Stimulated activated CD8-positive, alpha-beta memory T cell treated with anti-CD3 and anti-CD28 coated beads, Interleukin-12 subunit alpha, Interleukin-12 subunit beta, amount 100 ng/mL, for 24 hours (primary cell): ENCODE data around the gene EPHB6.

Experiments used
- DNase-seq: peaks from one replicate; pipeline ENCODE4 v3.0.0-alpha.2; 2020; ENCODE audit errors: extremely low read depth

The EPHB6 gene, protein sequence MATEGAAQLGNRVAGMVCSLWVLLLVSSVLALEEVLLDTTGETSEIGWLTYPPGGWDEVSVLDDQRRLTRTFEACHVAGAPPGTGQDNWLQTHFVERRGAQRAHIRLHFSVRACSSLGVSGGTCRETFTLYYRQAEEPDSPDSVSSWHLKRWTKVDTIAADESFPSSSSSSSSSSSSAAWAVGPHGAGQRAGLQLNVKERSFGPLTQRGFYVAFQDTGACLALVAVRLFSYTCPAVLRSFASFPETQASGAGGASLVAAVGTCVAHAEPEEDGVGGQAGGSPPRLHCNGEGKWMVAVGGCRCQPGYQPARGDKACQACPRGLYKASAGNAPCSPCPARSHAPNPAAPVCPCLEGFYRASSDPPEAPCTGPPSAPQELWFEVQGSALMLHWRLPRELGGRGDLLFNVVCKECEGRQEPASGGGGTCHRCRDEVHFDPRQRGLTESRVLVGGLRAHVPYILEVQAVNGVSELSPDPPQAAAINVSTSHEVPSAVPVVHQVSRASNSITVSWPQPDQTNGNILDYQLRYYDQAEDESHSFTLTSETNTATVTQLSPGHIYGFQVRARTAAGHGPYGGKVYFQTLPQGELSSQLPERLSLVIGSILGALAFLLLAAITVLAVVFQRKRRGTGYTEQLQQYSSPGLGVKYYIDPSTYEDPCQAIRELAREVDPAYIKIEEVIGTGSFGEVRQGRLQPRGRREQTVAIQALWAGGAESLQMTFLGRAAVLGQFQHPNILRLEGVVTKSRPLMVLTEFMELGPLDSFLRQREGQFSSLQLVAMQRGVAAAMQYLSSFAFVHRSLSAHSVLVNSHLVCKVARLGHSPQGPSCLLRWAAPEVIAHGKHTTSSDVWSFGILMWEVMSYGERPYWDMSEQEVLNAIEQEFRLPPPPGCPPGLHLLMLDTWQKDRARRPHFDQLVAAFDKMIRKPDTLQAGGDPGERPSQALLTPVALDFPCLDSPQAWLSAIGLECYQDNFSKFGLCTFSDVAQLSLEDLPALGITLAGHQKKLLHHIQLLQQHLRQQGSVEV

DNA sequence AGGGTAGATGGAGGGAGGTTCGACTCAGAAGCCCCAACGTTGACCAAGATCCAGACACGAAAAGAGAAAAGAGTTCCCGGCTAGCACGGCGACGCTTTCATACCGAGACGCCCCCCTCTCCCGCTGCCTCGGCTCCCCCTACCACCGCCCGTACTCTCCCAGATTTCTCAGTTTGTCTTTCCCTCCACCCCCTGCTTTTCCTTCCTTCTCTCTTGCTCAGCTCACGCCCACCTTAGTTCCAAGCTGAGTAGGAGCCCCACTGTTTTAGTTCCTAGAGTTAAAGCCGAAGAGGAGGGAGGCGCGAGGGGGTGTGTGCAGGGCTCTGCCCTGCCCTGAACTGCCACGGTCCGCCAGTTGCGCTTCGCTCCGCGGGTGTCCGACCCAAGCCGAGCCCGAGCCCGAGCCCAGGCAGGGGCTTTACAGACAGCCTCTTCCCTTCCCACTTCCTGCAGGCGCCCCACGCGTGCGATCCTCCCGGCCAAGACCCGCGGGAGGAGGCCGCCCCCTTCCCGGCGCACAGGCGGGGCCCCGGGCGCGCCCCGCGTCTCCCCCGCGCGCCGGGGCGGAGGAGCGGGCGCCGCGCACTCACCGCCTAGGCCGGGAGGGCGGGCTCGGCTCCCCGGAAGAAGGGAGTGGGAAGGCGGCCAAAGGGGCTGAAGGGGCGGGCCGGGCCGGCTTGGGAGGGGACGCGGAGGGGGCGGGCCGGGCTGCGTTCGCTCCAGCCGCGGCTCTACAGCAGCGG lies at the start of gene EPHB6:
EPHB6 (plus strand) TSS at position 705 of the 742 bp plus-strand sequence. CDS start 8,152 bp downstream, outside the sequence.
- DNase-seq: no peak

- no peak for DNase-seq
These were observed 49.4 kb upstream of the EPHB6 start for GRCh38 chr7:142805350-142806021.

GRCh38 chr7:142806022-142806356 lies 48.9 kb upstream of the EPHB6 start:
- DNase-seq: no peak

DNA sequence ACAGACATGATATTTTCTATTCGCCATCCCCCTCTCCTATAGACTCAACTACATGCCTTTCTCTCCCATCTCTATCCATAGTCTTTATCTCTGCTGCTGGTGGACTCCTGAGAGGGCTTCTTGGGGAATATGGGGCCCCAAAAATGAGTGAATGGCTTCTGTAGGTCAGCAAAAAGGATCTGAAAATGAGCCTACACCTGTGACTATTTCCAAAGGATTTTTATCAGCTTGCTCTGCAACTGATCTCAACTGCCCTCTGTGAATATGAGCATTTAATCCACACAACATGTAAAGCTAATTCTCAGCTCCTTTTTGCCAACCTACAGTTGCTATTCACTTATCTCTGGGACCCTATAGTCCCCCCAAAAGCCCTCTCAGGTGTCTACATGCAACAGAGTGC lies 47.9 kb upstream of the EPHB6 start:
- DNase-seq: no peak

- DNase-seq: no peak
These were observed 46.9 kb upstream of the EPHB6 start for GRCh38 chr7:142807855-142808460.

DNA sequence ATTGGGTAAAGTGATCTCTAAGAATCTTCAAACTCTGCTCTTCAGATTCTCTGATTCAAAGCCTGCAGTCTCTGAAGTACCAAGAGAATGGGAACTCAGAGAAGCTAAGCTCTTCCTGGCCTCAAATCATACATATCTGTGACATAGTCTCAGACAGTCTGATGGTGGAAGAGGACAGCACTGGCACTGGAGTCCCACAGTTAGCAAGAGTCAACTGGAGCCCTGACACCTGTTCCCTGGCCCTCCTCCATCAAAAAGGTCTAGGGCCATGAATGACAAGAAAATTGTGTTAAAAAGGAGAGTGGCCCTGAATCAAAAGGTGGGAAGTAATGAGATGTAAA lies 46.4 kb upstream of the EPHB6 start:
- no peak for DNase-seq

GRCh38 chr7:142808802-142809583 lies 45.9 kb upstream of the EPHB6 start:
- peak; percentile 84 for DNase-seq

GRCh38 chr7:142809671-142810070 lies 45.2 kb upstream of the EPHB6 start:
- no peak for DNase-seq

- no peak for DNase-seq
These were observed 43.6 kb upstream of the EPHB6 start for GRCh38 chr7:142811154-142811737.

DNA sequence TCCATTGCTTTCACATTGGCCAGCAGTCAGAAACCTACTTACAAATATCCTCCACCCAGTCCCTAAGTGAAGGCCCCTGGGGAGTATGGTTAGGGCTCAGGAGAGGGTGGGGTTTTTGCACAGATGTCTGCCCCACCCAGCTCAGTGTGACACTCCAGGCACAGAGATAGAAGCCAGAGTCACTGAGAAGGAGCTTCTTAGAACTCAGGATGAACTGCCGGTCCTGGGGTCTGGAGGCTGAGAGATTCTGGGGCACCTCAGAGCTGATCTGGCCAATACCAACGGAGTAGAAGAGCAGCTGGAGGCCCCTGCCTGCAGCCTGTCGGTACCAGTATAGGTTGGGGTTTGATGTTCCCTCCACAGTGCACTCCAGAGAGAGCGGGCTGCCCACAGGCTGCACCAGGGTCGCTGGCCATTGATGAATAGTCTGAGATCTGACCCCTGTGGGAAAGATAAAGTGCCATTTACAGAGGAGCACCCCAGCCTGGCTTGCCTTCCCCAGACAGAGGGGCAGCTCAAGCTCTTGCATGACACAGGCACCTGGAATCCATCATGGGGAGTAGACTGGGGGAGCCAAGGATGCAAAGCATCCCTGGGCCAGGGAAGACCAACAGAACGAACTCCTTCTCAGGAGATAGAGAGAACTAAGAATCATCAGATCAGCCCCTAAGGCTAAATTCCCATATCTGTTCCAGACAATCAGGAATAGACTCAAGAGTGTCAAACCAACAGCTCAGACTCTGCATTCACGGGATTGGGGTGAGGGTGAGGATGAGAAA lies 42.2 kb upstream of the EPHB6 start:
- DNase-seq: no peak

DNA sequence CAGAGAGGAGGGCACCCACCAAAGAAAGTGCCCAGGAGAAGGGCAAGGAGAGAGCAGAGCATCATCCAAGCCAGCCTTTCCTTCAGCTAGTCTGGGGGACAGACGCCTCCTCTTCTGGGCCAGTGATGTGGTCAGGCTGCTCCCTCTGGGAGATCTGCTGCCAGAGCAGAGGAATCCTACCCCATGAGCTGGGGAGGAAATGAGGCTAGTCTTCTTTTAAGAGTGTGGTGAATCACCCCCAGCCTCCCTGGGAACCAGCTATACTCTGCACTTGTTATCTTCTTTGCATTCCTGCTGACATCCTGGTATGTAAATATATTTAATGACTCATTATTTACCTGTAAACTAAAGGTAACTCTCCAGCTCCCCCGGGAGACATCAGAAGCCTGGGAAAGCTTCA lies 41.6 kb upstream of the EPHB6 start:
- no peak for DNase-seq

DNA sequence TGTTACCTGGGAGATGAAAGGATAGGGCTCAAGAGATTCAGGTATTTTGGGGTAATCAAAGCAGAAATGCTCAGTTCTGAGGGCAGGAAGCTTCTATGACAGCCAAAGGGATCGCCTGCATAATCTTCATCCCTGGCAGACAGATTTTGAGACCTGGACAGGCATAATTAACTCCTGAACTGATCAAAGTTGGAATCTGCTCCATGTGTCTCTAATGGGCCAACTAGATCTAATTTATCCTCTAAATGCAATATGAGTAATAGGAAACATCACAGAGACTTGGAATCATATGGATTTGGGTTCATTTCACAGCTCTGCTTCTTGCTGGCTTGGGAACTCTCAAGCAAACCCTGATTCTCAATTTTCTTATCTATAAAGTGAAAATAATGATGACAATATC lies 41.2 kb upstream of the EPHB6 start:
- no peak for DNase-seq

- DNase-seq: no peak
These were observed 40.4 kb upstream of the EPHB6 start for GRCh38 chr7:142814451-142814850.

DNA sequence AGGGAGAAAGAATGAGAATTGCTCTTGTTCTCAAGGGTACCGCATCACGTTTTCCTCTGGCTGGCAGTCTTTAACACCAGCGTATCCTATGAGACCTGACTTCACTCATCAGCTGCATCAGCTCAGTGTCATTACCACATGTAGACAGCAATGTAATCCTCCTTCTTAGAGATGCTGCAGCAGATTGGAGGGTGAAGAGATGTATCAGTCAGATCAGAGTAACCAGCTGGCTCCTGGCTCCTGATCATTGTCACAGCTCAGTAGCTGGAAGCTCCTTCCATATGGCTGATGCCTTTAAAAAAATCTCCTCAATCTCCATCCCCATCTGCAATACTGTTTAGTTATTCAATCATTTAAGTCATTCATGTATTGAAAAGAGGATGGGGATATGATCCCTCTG lies 39.7 kb upstream of the EPHB6 start:
- no peak for DNase-seq

DNA sequence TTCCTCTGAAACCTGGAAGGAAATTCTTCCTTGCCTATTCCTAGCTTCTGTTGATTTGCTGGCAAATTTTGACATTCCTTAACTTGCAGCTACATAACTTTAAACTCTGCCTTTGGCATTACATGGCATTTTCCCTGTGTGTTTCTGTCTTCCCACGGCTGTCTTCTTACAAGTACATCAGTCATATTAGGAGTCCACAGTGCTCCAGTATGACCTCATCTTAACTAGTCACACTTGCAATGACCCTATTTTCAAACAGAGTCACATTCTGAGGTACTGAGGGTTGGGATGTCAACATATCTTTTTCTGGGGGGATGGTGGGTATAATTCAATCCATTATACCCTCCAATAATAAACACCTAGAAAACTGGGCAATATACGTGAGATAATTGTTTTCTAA lies 37.4 kb upstream of the EPHB6 start:
- DNase-seq: no peak

DNA sequence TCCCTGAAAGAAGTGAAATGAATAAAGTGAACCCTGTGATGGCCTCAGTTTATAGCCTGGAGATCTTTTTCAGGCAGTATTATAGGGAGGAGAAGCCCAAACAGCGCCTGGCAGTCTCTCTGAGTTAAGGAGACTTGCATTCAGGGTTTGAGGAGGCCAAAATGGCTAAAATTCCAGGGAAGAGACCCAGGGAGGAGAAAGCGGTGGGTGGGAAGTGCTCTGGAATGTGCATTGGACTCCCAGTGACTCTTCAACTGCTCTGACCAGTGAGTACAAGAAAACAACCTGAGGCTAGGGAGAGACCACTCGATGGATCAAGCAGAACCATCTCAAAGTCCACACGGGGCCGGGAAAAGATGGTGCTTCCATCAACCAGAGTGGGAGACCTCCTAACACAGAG lies 35.3 kb upstream of the EPHB6 start:
- no peak for DNase-seq

- DNase-seq: no peak
These were observed 32.2 kb upstream of the EPHB6 start for GRCh38 chr7:142822714-142823113.

DNA sequence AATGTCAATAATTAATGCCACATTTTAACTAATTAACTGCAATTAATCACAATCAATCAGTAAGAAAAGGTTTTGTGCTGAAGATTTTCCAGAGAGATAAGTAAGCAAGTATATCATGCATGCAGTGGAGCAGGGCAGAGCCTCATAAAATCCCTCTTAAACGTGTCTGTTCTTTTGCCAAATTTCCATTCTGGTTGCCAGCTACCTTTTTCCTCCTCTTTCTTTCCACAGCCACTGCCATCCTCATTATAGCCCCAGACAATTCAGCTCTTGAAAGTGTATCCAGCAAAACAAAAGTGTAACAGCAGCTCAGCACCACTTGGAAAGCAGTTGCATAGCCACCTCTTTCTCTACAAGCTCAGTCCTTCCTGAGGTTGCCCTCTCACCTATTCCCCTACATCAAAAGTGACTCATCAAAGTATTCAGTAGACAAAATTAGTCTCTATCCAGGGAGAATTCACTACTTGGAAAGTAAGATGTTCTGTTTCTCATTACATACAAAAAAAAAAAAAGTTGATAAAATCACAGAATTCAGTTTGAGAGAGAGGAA lies 26.9 kb upstream of the EPHB6 start:
- no peak for DNase-seq

- no peak for DNase-seq
These were observed 22.5 kb upstream of the EPHB6 start for GRCh38 chr7:142832417-142832816.
